GM21619 (cell line): Measurements from ENCODE around the gene BRINP3.

Experiments
- ATAC-seq: cut with Tn5 transposase; IDR thresholded peaks from one replicate; pipeline ENCODE4 v1.9.1; 2021; ENCODE audit not compliant: unreplicated experiment

BRINP3 gene

GRCh38 chr1:190327271-190327670 is 150.4 kb downstream of the BRINP3 start:
- no peak for ATAC-seq

- ATAC-seq, result no peak
These were observed 154.1 kb downstream of the BRINP3 start for GRCh38 chr1:190323530-190323929.

GRCh38 chr1:190322274-190322673 is 155.4 kb downstream of the BRINP3 start:
- no peak for ATAC-seq

- no peak for ATAC-seq
These were observed 156.7 kb downstream of the BRINP3 start for GRCh38 chr1:190320952-190321351.

GRCh38 chr1:190312763-190313162 is 164.9 kb downstream of the BRINP3 start:
- no peak for ATAC-seq

- ATAC-seq, result no peak
These were observed 174.2 kb downstream of the BRINP3 start for GRCh38 chr1:190303501-190303900.

- ATAC-seq, result no peak
These were observed 181.2 kb downstream of the BRINP3 start for GRCh38 chr1:190296453-190296852.

GRCh38 chr1:190289897-190290296 is 187.8 kb downstream of the BRINP3 start:
- no peak for ATAC-seq

GRCh38 chr1:190286111-190286510 is 191.6 kb downstream of the BRINP3 start:
- ATAC-seq, result no peak

- no peak for ATAC-seq
These were observed 200.6 kb downstream of the BRINP3 start for GRCh38 chr1:190277107-190277506.

GRCh38 chr1:190274721-190275120 is 202.9 kb downstream of the BRINP3 start:
- ATAC-seq, result no peak

GRCh38 chr1:190273161-190273560 is 204.5 kb downstream of the BRINP3 start:
- ATAC-seq, result no peak

GRCh38 chr1:190262538-190262937 is 215.1 kb downstream of the BRINP3 start:
- ATAC-seq, result no peak

- no peak for ATAC-seq
These were observed 218.2 kb downstream of the BRINP3 start for GRCh38 chr1:190259424-190259823.

- no peak for ATAC-seq
These were observed 219.7 kb downstream of the BRINP3 start for GRCh38 chr1:190258003-190258402.

GRCh38 chr1:190252046-190252445 is 225.6 kb downstream of the BRINP3 start:
- no peak for ATAC-seq

- no peak for ATAC-seq
These were observed 227.3 kb downstream of the BRINP3 start for GRCh38 chr1:190250368-190250767.

GRCh38 chr1:190244406-190244805 is 233.3 kb downstream of the BRINP3 start:
- no peak for ATAC-seq

GRCh38 chr1:190243056-190243455 is 234.6 kb downstream of the BRINP3 start:
- no peak for ATAC-seq

GRCh38 chr1:190226006-190226405 is 251.7 kb downstream of the BRINP3 start:
- ATAC-seq, result no peak

GRCh38 chr1:190212450-190212849 is 265.2 kb downstream of the BRINP3 start:
- ATAC-seq, result no peak

- no peak for ATAC-seq
These were observed 269.9 kb downstream of the BRINP3 start for GRCh38 chr1:190207733-190208132.

- no peak for ATAC-seq
These were observed 272.0 kb downstream of the BRINP3 start for GRCh38 chr1:190205713-190206112.

GRCh38 chr1:190196020-190196419 is 281.6 kb downstream of the BRINP3 start:
- ATAC-seq, result no peak
